MM.1S (cell line): Measurements from ENCODE around the gene ZBTB34.

ENCODE experiments used
- CTCF ChIP-seq: fragments of 300-600 bp; sonication (generic); IDR thresholded peaks from 2 replicates; pipeline ENCODE4 v1.5.1; 2016; ENCODE audit warnings: antibody characterized with exemption, low read length, mixed read lengths
- EZH2 ChIP-seq: fragments of 300-600 bp; sonication (generic); optimal IDR thresholded peaks from 2 replicates; pipeline ENCODE3; 2017; ENCODE audit warnings: low read depth, mild to moderate bottlenecking, antibody characterized with exemption, low read length, mixed read lengths
- EZH2phosphoT487 ChIP-seq: fragments of 300-600 bp; sonication (generic); IDR thresholded peaks from 2 replicates; pipeline ENCODE4 v1.6.1; 2018; ENCODE audit warnings: antibody characterized with exemption, low read length

DNA sequence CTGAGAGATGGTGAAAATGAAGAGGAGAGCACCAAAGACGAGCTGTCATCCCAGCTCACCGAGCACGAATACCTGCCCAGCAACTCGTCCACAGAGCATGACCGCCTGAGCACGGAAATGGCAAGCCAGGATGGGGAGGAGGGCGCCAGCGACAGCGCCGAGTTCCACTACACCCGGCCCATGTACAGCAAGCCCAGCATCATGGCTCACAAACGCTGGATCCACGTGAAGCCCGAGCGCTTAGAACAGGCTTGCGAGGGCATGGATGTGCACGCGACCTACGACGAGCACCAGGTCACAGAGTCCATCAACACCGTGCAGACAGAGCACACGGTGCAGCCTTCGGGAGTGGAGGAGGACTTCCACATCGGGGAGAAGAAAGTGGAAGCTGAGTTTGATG lies 27.4 kb upstream of the ZBTB34 start:
- TF ChIP-seq CTCF (no peak), EZH2 (no peak), EZH2phosphoT487 (no peak)
